Astrocyte (in vitro differentiated cells and primary cell): ENCODE data around the gene TNFAIP2. TPM values are rescaled to one million over a fixed set of nuclear protein-coding genes. Genes with fewer than 3 reads are reported as not detected.

ENCODE experiments used
- DNase-seq: peaks from one replicate; pipeline ENCODE4 v3.0.0-alpha.2; 2010; ENCODE audit warnings: low read depth
- FAIRE-seq: peaks from 2 replicates; lab custom pipeline; 2011; peaks lifted over from hg19 to GRCh38; lab: Jason Lieb, UNC
- H2AFZ ChIP-seq: 2 replicates; pipeline ENCODE4 v1.6.0; 2012; ENCODE audit warnings: low read depth, low read length, inconsistent platforms
- H3K27ac ChIP-seq: 2 replicates; pipeline ENCODE4 v1.5.1; 2011; ENCODE audit warnings: low read depth, low read length, inconsistent platforms
- H3K27me3 ChIP-seq: 2 replicates; pipeline ENCODE4 v1.6.0; 2011; ENCODE audit warnings: low read length, inconsistent platforms; ENCODE audit not compliant: insufficient read depth
- H3K36me3 ChIP-seq: 2 replicates; pipeline ENCODE4 v1.5.1; 2011; ENCODE audit warnings: low read length, inconsistent platforms; ENCODE audit not compliant: insufficient read depth
- H3K4me1 ChIP-seq: 2 replicates; pipeline ENCODE4 v1.5.1; 2011; ENCODE audit warnings: low read length, inconsistent platforms; ENCODE audit not compliant: insufficient read depth
- H3K4me2 ChIP-seq: 2 replicates; pipeline ENCODE4 v1.6.0; 2012; ENCODE audit warnings: low read length, inconsistent platforms
- H3K4me3 ChIP-seq: 2 replicates; pipeline ENCODE4 v1.5.1; 2011; ENCODE audit warnings: low read depth, mild to moderate bottlenecking, low read length, inconsistent platforms; ENCODE audit not compliant: insufficient read depth
- H3K79me2 ChIP-seq: 2 replicates; pipeline ENCODE4 v1.6.0; 2012; ENCODE audit warnings: mild to moderate bottlenecking, low read length, inconsistent platforms; ENCODE audit not compliant: insufficient read depth
- H3K9ac ChIP-seq: 2 replicates; pipeline ENCODE4 v1.6.0; 2012; ENCODE audit warnings: mild to moderate bottlenecking, low read length, inconsistent platforms
- H3K9me3 ChIP-seq: 2 replicates; pipeline ENCODE4 v1.5.1; 2012; ENCODE audit warnings: low read depth, mild to moderate bottlenecking, low read length, inconsistent platforms; ENCODE audit not compliant: insufficient read depth
- H4K20me1 ChIP-seq: 2 replicates; pipeline ENCODE4 v1.6.0; 2012; ENCODE audit warnings: low read length, inconsistent platforms; ENCODE audit not compliant: insufficient read depth
- H3K27ac Mint-ChIP-seq: one replicate; pipeline ENCODE4 v1.8.0; 2021; ENCODE audit warnings: mild to moderate bottlenecking, mixed read lengths; ENCODE audit not compliant: unreplicated experiment
- H3K27me3 Mint-ChIP-seq: one replicate; pipeline ENCODE4 v1.8.0; 2021; ENCODE audit warnings: low read depth, mixed read lengths; ENCODE audit not compliant: unreplicated experiment
- H3K36me3 Mint-ChIP-seq: one replicate; pipeline ENCODE4 v1.8.0; 2021; ENCODE audit warnings: low read depth, mixed read lengths; ENCODE audit not compliant: unreplicated experiment
- H3K4me1 Mint-ChIP-seq: one replicate; pipeline ENCODE4 v1.8.0; 2021; ENCODE audit warnings: low read depth, mixed read lengths; ENCODE audit not compliant: unreplicated experiment
- H3K4me3 Mint-ChIP-seq: one replicate; pipeline ENCODE4 v1.8.0; 2021; ENCODE audit warnings: mild to moderate bottlenecking, moderate library complexity, mixed read lengths; ENCODE audit not compliant: unreplicated experiment
- H3K9me3 Mint-ChIP-seq: one replicate; pipeline ENCODE4 v1.8.0; 2021; ENCODE audit warnings: mild to moderate bottlenecking, mixed read lengths; ENCODE audit not compliant: unreplicated experiment
- CTCF ChIP-seq: IDR thresholded peaks from 2 replicates; pipeline ENCODE4 v1.5.1; 2011; ENCODE audit warnings: low read depth, mild to moderate bottlenecking, inconsistent platforms, low read length, moderate library complexity; ENCODE audit not compliant: insufficient read depth
- EZH2 ChIP-seq: IDR thresholded peaks from 2 replicates; pipeline ENCODE4 v1.6.1; 2012; ENCODE audit warnings: mild to moderate bottlenecking, low read length, inconsistent platforms; ENCODE audit not compliant: insufficient read depth
- total RNA-seq: library from RNA; stranded (reverse); gene quantifications from 2 replicates; pipeline ENCODE4 v1.2.1, GENCODE V29; 2021

The TNFAIP2 gene
- total RNA-seq, 1 donor from 2014 or later: 29.5 TPM

- no peak for FAIRE-seq
- no peak overlapping the region for H3K9ac ChIP-seq
- no peaks in the 10 kb centered on the region for H3K36me3 ChIP-seq
- Mint-ChIP-seq H3K4me1 (peaks cover 17% of the 10 kb centered on the region), H3K36me3 (peaks cover 14% of the 10 kb centered on the region), H3K27ac (peak overlapping the region; percentile 78), H3K27me3 (peaks cover 27% of the 10 kb centered on the region), H3K9me3 (no peaks in the 10 kb centered on the region), H3K4me3 (peak overlapping the region; percentile 73)
- H4K20me1 ChIP-seq: peaks cover 65% of the 10 kb centered on the region
- no peaks in the 10 kb centered on the region for H3K9me3 ChIP-seq
- no peak for DNase-seq
- H3K27ac ChIP-seq: no peak overlapping the region
- no peak overlapping the region for H3K4me2 ChIP-seq
- TF ChIP-seq EZH2: no peak
- no peak for TF ChIP-seq CTCF
- H3K79me2 ChIP-seq: no peaks in the 10 kb centered on the region
- peaks cover 23% of the 10 kb centered on the region for H3K4me1 ChIP-seq
- H2AFZ ChIP-seq: no peak overlapping the region
- H3K27me3 ChIP-seq: no peaks in the 10 kb centered on the region
- H3K4me3 ChIP-seq: no peak overlapping the region
Measured at GRCh38 chr14:103128631-103129300, 5.5 kb downstream of the TNFAIP2 start.

GRCh38 chr14:103129301-103130016 lies 6.2 kb downstream of the TNFAIP2 start:
- Histone ChIP-seq H3K27me3 (no peaks in the 10 kb centered on the region), H4K20me1 (peaks cover 60% of the 10 kb centered on the region), H2AFZ (no peak overlapping the region), H3K36me3 (no peaks in the 10 kb centered on the region), H3K4me1 (peaks cover 17% of the 10 kb centered on the region), H3K4me3 (no peak overlapping the region), H3K9ac (no peak overlapping the region), H3K27ac (no peak overlapping the region), H3K4me2 (no peak overlapping the region), H3K9me3 (no peaks in the 10 kb centered on the region), H3K79me2 (no peaks in the 10 kb centered on the region)
- FAIRE-seq (no peak), DNase-seq (no peak)
- Mint-ChIP-seq H3K4me1 (peaks cover 15% of the 10 kb centered on the region), H3K27ac (peak overlapping the region; percentile 78), H3K36me3 (peaks cover 17% of the 10 kb centered on the region), H3K27me3 (peaks cover 24% of the 10 kb centered on the region), H3K4me3 (peak overlapping the region; percentile 73), H3K9me3 (no peaks in the 10 kb centered on the region)
- no peak for TF ChIP-seq EZH2
- TF ChIP-seq CTCF: no peak
